ENCODE data around the gene SEC24B.

Gene SEC24B

DNA sequence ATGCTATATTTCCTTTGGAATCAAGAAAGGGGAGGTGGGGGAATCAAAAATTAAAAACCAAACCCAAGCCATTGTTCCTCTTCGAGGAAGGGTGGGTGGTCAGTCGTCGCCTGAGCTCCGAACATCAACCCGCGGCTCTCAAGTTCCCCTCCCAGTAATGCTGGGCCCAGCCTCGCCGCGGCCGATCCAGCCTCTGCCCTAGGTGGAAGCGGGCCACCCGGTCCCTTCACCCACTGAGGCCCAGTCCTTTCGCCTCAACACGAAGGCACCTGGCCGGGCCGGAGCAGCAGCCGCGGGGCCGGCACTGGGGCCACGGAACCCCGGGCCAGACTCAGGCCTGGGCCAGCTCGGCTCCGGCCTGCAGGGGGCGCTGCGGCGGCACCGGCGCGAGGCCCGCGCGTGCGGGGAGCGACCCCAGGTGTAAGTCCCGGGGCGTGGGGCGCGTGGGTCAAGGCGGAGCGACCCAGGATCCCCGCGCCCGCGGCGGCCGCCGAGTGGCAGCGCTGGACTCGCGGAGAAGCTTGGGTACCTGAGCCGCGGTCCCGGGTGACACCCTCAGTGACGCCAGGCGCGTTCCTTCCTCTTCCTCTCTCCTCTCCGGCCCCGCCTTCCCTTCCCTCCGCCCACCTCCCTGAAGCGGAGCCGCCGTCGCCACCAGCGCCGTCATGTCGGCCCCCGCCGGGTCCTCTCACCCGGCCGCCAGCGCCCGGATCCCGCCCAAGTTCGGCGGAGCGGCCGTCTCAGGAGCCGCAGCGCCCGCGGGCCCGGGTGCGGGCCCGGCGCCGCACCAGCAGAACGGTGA, at the start of gene SEC24B:
Gene SEC24B (plus strand): TSS at position 611 of the 802 bp plus-strand sequence. CDS start 55 bp downstream, at position 666.
- no peak for FAIRE-seq
- peak; percentile 76 for TF ChIP-seq POLR2A (IDR thresholded peaks at IDR 0.05; ENCODE audit: low read depth, low read length)
- peak; percentile 60 for DNase-seq (ENCODE audit: insufficient read length, low spot score)

GRCh38 chr4:109383823-109384222, 49.8 kb upstream of the SEC24B start:
- no peak for TF ChIP-seq POLR2A (IDR thresholded peaks at IDR 0.05; ENCODE audit: low read depth, low read length)
- FAIRE-seq: no peak

DNA sequence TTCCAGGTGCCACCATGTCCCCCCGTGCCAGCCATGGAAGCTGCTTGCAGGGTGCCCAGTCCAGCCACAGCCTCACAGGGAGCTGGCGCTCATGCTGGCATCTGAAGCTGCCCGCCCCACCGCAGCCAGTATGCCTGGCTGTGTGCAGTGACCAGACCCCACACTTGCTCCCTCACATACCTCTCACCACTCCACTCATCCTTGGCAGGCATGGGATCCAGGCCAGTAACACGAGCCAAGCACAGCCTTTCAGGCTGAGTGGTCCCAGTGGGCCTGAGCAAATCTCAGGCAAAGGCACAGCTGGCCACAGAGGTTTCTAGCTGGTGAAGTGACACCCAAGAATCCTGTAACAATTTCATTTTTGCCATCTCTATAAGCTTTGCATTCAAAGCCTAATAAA, 48.4 kb upstream of the SEC24B start:
- FAIRE-seq: no peak

More at GRCh38 chr4:109383823-109384222, 49.8 kb upstream of the SEC24B start:
- no peak for DNase-seq (ENCODE audit: insufficient read length, low spot score)

GRCh38 chr4:109389369-109390114, 44.1 kb upstream of the SEC24B start:
- no peak for TF ChIP-seq POLR2A (IDR thresholded peaks at IDR 0.05; ENCODE audit: low read depth, low read length)
- no peak for FAIRE-seq
- DNase-seq (ENCODE audit: insufficient read length, low spot score): no peak

More for the DNA sequence above, 48.4 kb upstream of the SEC24B start:
- DNase-seq (ENCODE audit: insufficient read length, low spot score): no peak
- no peak for TF ChIP-seq POLR2A (IDR thresholded peaks at IDR 0.05; ENCODE audit: low read depth, low read length)

- FAIRE-seq: no peak
- DNase-seq (ENCODE audit: insufficient read length, low spot score): no peak
- TF ChIP-seq POLR2A (IDR thresholded peaks at IDR 0.05; ENCODE audit: low read depth, low read length): no peak
Observed at GRCh38 chr4:109390115-109390768, 43.4 kb upstream of the SEC24B start.

DNA sequence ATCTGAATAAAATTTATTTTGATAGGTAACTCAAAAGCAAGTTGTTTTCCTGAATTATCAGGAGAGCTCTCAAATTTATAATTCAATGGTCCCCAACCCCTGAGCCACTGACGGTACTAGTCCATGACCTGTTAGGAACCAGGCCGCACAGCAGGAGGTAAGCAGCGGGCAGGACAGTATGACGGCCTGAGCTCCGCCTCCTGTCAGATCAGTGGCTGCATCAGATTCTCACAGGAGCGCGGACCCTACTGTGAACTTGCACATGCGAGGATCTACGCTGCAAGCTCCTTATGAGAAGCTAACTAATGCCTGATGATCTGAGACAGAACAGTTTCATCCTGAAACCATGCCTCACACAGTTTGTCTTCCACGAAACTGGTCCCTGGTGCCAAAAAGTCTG, 37.9 kb upstream of the SEC24B start:
- TF ChIP-seq POLR2A (IDR thresholded peaks at IDR 0.05; ENCODE audit: low read depth, low read length): no peak
- DNase-seq (ENCODE audit: insufficient read length, low spot score): no peak
- FAIRE-seq: no peak

GRCh38 chr4:109398928-109399327, 34.7 kb upstream of the SEC24B start:
- TF ChIP-seq POLR2A (IDR thresholded peaks at IDR 0.05; ENCODE audit: low read depth, low read length): no peak
- FAIRE-seq (no peak), DNase-seq (ENCODE audit: insufficient read length, low spot score) (no peak)

GRCh38 chr4:109406337-109406931, 27.2 kb upstream of the SEC24B start:
- FAIRE-seq (peak; percentile 75), DNase-seq (ENCODE audit: insufficient read length, low spot score) (no peak)
- TF ChIP-seq POLR2A (IDR thresholded peaks at IDR 0.05; ENCODE audit: low read depth, low read length): no peak

GRCh38 chr4:109407027-109407737, 26.4 kb upstream of the SEC24B start:
- TF ChIP-seq POLR2A (IDR thresholded peaks at IDR 0.05; ENCODE audit: low read depth, low read length): no peak
- no peak for DNase-seq (ENCODE audit: insufficient read length, low spot score)
- FAIRE-seq: no peak

- FAIRE-seq: no peak
- TF ChIP-seq POLR2A (IDR thresholded peaks at IDR 0.05; ENCODE audit: low read depth, low read length): no peak
- DNase-seq (ENCODE audit: insufficient read length, low spot score): no peak
Observed at GRCh38 chr4:109408711-109409110, 24.9 kb upstream of the SEC24B start.

GRCh38 chr4:109410226-109410625, 23.4 kb upstream of the SEC24B start:
- no peak for FAIRE-seq
- no peak for DNase-seq (ENCODE audit: insufficient read length, low spot score)
- no peak for TF ChIP-seq POLR2A (IDR thresholded peaks at IDR 0.05; ENCODE audit: low read depth, low read length)

GRCh38 chr4:109410776-109411175, 22.8 kb upstream of the SEC24B start:
- no peak for TF ChIP-seq POLR2A (IDR thresholded peaks at IDR 0.05; ENCODE audit: low read depth, low read length)
- DNase-seq (ENCODE audit: insufficient read length, low spot score) (no peak), FAIRE-seq (peak; percentile 50)

DNA sequence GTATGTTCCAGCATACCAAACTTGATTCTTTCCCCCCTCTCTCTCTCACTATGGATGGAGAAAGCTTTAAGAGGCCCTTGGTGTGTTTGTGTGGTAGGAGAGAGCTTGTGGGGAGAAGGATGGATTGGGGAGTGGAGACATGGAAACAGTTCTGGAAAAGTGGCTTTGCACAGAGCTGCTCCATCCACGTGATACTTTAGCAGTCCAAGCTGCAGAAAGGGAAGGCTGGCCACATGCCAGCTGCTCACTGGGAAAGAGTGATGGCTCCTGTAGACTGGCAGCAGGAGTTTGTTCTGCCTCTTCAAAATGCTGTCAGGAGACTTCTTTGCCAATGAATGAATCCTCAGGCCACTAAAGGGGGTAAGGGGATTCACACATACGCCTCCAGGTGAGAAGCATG, 21.7 kb upstream of the SEC24B start:
- TF ChIP-seq POLR2A (IDR thresholded peaks at IDR 0.05; ENCODE audit: low read depth, low read length): no peak
- DNase-seq (ENCODE audit: insufficient read length, low spot score): no peak
- no peak for FAIRE-seq

Measured in H54 (cell line).